ENCODE data around the gene TMEFF2. TPM values are rescaled to one million over a fixed set of nuclear protein-coding genes. Genes with fewer than 3 reads are reported as not detected.

Gene TMEFF2
- total and polyA plus RNA-seq, 8 donors = 0.18 to 1.0 (median 0.39) TPM; not detected in 2

DNA sequence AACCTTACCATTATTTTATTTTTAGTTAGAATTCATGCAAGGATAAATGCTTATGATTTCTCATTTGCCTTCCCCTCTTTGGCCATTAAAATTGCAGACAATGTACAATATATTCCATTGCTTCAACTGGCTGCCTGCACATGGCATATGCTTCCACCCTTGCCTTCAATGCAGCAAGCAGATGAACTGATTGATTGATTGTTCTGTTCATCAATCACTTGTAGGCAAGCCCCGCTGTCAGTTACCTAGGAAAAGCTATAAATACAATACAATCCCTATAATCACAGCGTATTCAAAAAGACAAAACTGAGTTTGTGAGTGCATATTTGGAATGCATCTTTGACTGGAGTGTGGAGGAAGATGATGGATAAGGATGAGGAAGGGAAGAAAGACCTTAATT, 274.2 kb downstream of the TMEFF2 start:
- peaks cover 0 to 1% of the 10 kb centered on the region in 2 donors for H3K9me3 ChIP-seq
- H3K4me1 ChIP-seq = no peaks in the 10 kb centered on the region
- TF ChIP-seq, protein P1, sequence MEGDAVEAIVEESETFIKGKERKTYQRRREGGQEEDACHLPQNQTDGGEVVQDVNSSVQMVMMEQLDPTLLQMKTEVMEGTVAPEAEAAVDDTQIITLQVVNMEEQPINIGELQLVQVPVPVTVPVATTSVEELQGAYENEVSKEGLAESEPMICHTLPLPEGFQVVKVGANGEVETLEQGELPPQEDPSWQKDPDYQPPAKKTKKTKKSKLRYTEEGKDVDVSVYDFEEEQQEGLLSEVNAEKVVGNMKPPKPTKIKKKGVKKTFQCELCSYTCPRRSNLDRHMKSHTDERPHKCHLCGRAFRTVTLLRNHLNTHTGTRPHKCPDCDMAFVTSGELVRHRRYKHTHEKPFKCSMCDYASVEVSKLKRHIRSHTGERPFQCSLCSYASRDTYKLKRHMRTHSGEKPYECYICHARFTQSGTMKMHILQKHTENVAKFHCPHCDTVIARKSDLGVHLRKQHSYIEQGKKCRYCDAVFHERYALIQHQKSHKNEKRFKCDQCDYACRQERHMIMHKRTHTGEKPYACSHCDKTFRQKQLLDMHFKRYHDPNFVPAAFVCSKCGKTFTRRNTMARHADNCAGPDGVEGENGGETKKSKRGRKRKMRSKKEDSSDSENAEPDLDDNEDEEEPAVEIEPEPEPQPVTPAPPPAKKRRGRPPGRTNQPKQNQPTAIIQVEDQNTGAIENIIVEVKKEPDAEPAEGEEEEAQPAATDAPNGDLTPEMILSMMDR (IDR thresholded peaks at IDR 0.05) = no peak
- DNase-seq = no peak
- H3K36me3 ChIP-seq = no peaks in the 10 kb centered on the region
- no peak overlapping the region for H3K4me3 ChIP-seq
- ATAC-seq = no peak
- H3K27me3 ChIP-seq = no peaks in the 10 kb centered on the region
- H3K27ac ChIP-seq = no peak overlapping the region
- intact Hi-C loops (cut with DNase I) = no loop called here

DNA sequence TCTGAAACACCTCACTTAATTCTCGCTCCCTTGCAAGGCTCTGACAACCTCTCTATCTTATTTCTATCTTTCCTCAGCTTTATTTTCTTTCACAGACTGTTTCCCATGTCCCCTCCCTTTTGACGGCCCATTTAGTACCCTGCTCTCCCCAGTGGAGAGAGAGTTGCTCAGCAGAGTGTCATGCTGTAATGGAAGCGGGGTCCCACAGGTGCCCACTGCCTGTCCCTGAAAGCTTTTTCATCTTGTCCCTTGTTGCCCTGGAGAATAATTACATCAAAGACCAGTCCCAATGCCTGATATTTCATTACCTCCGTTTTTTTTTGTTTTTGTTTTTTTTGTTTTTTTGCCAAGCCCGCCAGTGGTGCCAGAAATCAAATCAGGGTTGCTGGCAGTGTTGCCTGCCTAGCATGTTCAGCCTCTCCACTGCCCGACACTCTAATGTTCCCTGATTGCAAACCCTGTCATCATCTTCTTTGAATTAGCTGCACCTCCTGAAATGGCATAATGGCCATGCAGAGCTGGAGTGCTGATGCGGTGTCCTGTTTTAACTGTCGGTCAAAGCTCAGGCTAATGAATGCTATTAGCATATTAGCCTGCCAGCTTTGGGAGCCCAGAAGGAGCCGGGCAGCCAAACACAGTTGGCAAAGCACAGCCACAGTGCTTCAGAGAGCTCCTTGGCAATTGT, 276.6 kb downstream of the TMEFF2 start:
- Histone ChIP-seq H3K4me1 (no peaks in the 10 kb centered on the region), H3K27me3 (no peaks in the 10 kb centered on the region), H3K4me3 (no peak overlapping the region), H3K36me3 (no peaks in the 10 kb centered on the region), H3K27ac (no peak overlapping the region), H3K9me3 (peaks cover 0 to 1% of the 10 kb centered on the region in 2 donors)
- no peak for ATAC-seq
- TF ChIP-seq, protein P1 (IDR thresholded peaks at IDR 0.05) = no peak
- intact Hi-C loops (cut with DNase I) = no loop called here
- no peak for DNase-seq

DNA sequence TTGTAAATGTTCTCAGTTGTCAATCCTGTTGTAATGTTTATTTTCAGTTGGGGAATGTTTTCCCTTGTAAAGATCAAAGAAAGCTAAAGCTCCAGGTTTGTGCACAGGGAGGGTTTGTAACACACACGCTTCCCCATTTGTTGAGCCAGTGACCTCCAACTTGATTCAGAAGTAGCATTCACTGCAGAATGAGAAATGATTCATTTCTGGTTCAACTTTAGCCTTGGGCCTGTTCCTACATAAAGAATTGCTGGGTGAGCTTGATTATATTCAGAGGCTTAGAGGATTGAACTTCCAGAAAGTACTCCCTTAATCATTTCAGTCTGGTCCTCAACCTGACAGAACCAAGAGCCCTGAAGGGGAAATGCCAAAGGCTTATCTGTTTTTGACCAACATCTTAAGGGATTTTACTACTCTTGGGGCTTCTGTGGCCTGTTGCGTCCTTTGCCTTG, 277.3 kb downstream of the TMEFF2 start:
- intact Hi-C loops (cut with DNase I) = no loop called here
- H3K36me3 ChIP-seq = no peaks in the 10 kb centered on the region
- no peak for DNase-seq
- H3K4me3 ChIP-seq = no peak overlapping the region
- H3K9me3 ChIP-seq = peaks cover 0 to 1% of the 10 kb centered on the region in 2 donors
- H3K27me3 ChIP-seq = no peaks in the 10 kb centered on the region
- ATAC-seq = no peak
- H3K27ac ChIP-seq = no peak overlapping the region
- TF ChIP-seq, protein P1 (IDR thresholded peaks at IDR 0.05) = no peak
- no peaks in the 10 kb centered on the region for H3K4me1 ChIP-seq

DNA sequence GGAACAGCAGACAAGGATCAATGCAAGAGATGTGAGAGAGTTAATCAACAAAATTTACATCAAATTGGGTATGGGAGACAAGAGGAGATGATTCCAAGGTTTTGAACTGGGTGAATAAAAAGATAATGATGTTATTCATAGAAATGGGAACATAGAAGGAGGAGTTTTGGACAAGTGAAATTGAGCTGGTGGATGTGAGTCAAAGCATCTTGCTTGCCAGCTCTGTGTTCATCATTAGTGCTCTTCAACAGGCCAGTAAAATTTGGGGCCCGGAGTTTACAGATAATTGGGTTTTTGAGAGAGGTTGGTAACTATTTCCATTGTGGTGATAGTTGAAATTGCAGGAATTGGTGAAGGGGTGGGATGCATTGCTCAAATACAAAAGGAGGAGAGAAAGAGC, 277.9 kb downstream of the TMEFF2 start:
- intact Hi-C loops (cut with DNase I) = no loop called here
- DNase-seq (no peak), ATAC-seq (no peak)
- H3K27me3 ChIP-seq = no peaks in the 10 kb centered on the region
- TF ChIP-seq, protein P1 (IDR thresholded peaks at IDR 0.05) = no peak
- H3K4me3 ChIP-seq = no peak overlapping the region
- H3K27ac ChIP-seq = no peak overlapping the region
- H3K4me1 ChIP-seq = no peaks in the 10 kb centered on the region
- H3K36me3 ChIP-seq = no peaks in the 10 kb centered on the region
- peaks cover 0 to 1% of the 10 kb centered on the region in 2 donors for H3K9me3 ChIP-seq

DNA sequence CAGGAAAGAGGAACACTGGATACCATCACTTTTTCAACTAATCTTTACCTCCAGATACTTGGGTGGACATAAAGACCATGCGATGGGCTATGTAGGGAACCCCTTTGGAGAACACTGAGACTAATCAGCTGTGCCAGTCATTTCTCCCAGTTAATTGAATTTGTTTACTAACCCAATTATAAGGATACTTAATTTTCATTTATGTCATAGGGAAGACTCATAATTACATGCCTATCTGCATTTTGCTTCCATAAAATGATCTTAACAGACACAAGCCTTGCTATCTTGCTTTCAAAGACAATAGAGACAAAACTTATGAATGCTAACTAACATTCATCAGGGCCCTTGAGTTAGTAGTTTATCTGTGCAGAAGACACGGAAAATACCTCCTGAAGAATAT, 279.0 kb downstream of the TMEFF2 start:
- ATAC-seq = no peak
- intact Hi-C loops (cut with DNase I) = no loop called here
- Histone ChIP-seq H3K36me3 (no peaks in the 10 kb centered on the region), H3K27me3 (no peaks in the 10 kb centered on the region), H3K4me1 (no peaks in the 10 kb centered on the region), H3K4me3 (no peak overlapping the region), H3K27ac (no peak overlapping the region), H3K9me3 (no peaks in the 10 kb centered on the region)
- TF ChIP-seq, protein P1 (IDR thresholded peaks at IDR 0.05) = no peak
- no peak for DNase-seq

Measured in left lung (tissue), 10 donors.